Dermis blood vessel endothelial cell (primary cell): ENCODE results near the gene NAT10. TPM values are rescaled to one million over a fixed set of nuclear protein-coding genes. Genes with fewer than 3 reads are reported as not detected.

Experiments used
- DNase-seq: peaks from one replicate; pipeline ENCODE4 v3.0.0; 2010
- total RNA-seq: library from RNA; depleted of rRNA; stranded (reverse); fragments of >200 nt; gene quantifications from 2 replicates; pipeline ENCODE4 v1.2.3, GENCODE V29; 2014

The NAT10 gene
- total RNA-seq, 1 donor from 2014 or later: 12.1 TPM

- no peak for DNase-seq
Measured at GRCh38 chr11:34150494-34151151, 45.2 kb downstream of the NAT10 start.

- no peak for DNase-seq
Measured at GRCh38 chr11:34151166-34151565, 45.7 kb downstream of the NAT10 start.

- DNase-seq: no peak
Measured at GRCh38 chr11:34151916-34152845, 46.8 kb downstream of the NAT10 start.

- DNase-seq: no peak
Measured at GRCh38 chr11:34154059-34154875, 48.8 kb downstream of the NAT10 start.

- no peak for DNase-seq
Measured at GRCh38 chr11:34155057-34155756, 49.8 kb downstream of the NAT10 start.

GRCh38 chr11:34155757-34156062 lies 50.3 kb downstream of the NAT10 start:
- DNase-seq: no peak

GRCh38 chr11:34157163-34157562 lies 51.7 kb downstream of the NAT10 start:
- no peak for DNase-seq

GRCh38 chr11:34158661-34159060 lies 53.2 kb downstream of the NAT10 start:
- DNase-seq: no peak

GRCh38 chr11:34160049-34160721 lies 54.8 kb downstream of the NAT10 start:
- no peak for DNase-seq

- DNase-seq: no peak
Measured at GRCh38 chr11:34160791-34161190, 55.4 kb downstream of the NAT10 start.

GRCh38 chr11:34161361-34161760 lies 55.9 kb downstream of the NAT10 start:
- no peak for DNase-seq

- no peak for DNase-seq
Measured at GRCh38 chr11:34161812-34162492, 56.5 kb downstream of the NAT10 start.

- no peak for DNase-seq
Measured at GRCh38 chr11:34162493-34162820, 57.0 kb downstream of the NAT10 start.

GRCh38 chr11:34162856-34163255 lies 57.4 kb downstream of the NAT10 start:
- DNase-seq: no peak

GRCh38 chr11:34165121-34165520 lies 59.7 kb downstream of the NAT10 start:
- DNase-seq: no peak

- DNase-seq: no peak
Measured at GRCh38 chr11:34165786-34166555, 60.5 kb downstream of the NAT10 start.

GRCh38 chr11:34166806-34167740 lies 61.6 kb downstream of the NAT10 start:
- DNase-seq: no peak

- no peak for DNase-seq
Measured at GRCh38 chr11:34167961-34168360, 62.5 kb downstream of the NAT10 start.

GRCh38 chr11:34168642-34169420 lies 63.4 kb downstream of the NAT10 start:
- DNase-seq: no peak
